Rectal smooth muscle tissue (tissue), 1 donor: ENCODE results near the gene CDRT15L2.
"Not testable (repeated sequence)": the region's sequence is repeated elsewhere in the genome, so short reads cannot be mapped to it uniquely, and the experiment has no call there.

Experiments
- H3K27ac ChIP-seq: one replicate; pipeline ENCODE4 v1.7.0; 2013; ENCODE audit warnings: low read depth, low read length, inconsistent platforms
- H3K27me3 ChIP-seq: one replicate; pipeline ENCODE4 v1.7.0; 2013; ENCODE audit warnings: low read length; ENCODE audit not compliant: control insufficient read depth, insufficient read depth
- H3K36me3 ChIP-seq: one replicate; pipeline ENCODE4 v1.7.0; 2013; ENCODE audit warnings: low read length; ENCODE audit not compliant: control insufficient read depth, insufficient read depth
- H3K4me1 ChIP-seq: one replicate; pipeline ENCODE4 v1.7.0; 2013; ENCODE audit warnings: low read length; ENCODE audit not compliant: control insufficient read depth, insufficient read depth
- H3K4me3 ChIP-seq: one replicate; pipeline ENCODE4 v1.7.0; 2013; ENCODE audit warnings: low read length
- H3K9ac ChIP-seq: one replicate; pipeline ENCODE4 v1.7.0; 2013; ENCODE audit warnings: low read length

Gene CDRT15L2

DNA sequence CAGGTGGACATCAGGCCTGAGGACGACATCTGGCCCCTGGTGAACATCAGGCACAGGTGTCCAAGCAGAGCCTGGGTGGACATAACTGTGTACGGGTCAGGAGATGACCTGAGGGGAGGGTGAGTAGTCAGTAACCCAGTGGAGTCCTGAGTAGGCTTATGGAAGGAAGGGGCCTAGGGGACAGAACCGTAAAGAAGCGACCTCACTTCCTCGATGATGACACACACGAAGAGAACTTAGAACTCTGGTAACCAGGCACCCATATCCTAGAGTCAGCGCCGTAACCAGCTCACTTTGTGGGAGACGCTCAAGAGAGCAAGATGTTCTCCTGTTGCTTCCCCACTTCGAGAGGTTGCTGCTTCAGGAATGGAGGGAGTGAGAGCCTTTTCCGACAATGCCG, at the start of gene CDRT15L2:
Gene CDRT15L2 (plus strand): TSS at position 301 of the 400 bp plus-strand sequence. CDS start 20 bp downstream, at position 321.
- H3K36me3 ChIP-seq, H3K4me3 ChIP-seq, H3K27ac ChIP-seq, H3K4me1 ChIP-seq, H3K27me3 ChIP-seq, H3K9ac ChIP-seq: not testable (repeated sequence)

DNA sequence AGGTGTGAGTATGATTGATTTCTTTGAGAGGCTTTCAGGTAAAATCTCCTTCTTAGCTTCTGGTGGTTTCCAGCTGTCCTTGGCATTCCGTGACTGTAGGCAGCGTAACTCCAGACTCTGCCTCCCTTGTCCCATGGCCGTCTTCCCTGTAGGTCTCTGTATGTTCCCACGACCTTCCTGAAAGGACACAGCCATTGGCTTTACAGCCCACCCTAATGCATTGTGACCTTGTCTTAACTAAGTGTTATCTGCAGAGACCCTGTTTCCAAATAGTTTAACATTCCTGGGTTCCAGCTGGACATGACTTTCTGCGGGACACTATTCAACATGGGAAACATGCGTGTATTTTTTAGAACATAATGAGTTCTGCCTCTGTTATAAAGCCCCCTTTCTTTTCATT, 49.4 kb upstream of the CDRT15L2 start:
- not testable (repeated sequence) for H3K36me3 ChIP-seq, H3K27me3 ChIP-seq, H3K9ac ChIP-seq, H3K4me1 ChIP-seq, H3K27ac ChIP-seq, H3K4me3 ChIP-seq

DNA sequence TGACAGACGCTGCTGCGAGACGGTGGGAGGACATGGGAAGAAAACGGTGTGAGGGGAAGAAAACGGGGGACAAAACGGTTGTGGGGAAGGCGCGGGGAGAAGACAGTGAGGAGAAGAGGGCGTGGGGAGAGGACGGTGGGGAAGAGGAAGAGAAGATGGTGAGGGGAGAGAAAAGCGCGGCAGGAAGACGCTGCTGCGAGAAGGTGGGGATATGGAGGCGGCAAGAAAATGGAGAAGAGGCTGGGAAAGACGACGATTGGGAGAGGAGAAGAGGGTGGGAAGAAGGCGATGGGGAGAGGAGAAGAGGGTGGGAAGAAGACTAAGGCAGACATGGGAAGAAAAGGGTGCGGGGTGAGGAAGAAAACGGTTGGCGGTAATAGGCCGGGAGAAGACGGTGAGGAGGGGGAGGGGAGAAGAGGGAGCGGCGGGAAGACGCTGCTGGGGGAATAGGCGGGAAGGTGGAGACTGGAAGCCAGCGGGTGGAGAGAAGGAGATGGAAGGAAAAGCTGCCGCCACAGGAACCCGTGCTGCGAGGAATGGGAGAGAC, 46.9 kb upstream of the CDRT15L2 start:
- Histone ChIP-seq H3K4me3 (peak overlapping the region; percentile 57), H3K27ac (peak overlapping the region; percentile 15)
- not testable (repeated sequence) for H3K27me3 ChIP-seq, H3K9ac ChIP-seq, H3K36me3 ChIP-seq, H3K4me1 ChIP-seq

- H3K9ac ChIP-seq, H3K27ac ChIP-seq, H3K27me3 ChIP-seq, H3K36me3 ChIP-seq, H3K4me1 ChIP-seq: not testable (repeated sequence)
- H3K4me3 ChIP-seq, result peak overlapping the region; percentile 52
Measured at GRCh38 chr17:20533206-20533605, 46.3 kb upstream of the CDRT15L2 start.

- H3K36me3 ChIP-seq, H3K4me1 ChIP-seq, H3K27ac ChIP-seq, H3K9ac ChIP-seq, H3K4me3 ChIP-seq, H3K27me3 ChIP-seq: not testable (repeated sequence)
Measured at GRCh38 chr17:20534711-20535550, 44.6 kb upstream of the CDRT15L2 start.

DNA sequence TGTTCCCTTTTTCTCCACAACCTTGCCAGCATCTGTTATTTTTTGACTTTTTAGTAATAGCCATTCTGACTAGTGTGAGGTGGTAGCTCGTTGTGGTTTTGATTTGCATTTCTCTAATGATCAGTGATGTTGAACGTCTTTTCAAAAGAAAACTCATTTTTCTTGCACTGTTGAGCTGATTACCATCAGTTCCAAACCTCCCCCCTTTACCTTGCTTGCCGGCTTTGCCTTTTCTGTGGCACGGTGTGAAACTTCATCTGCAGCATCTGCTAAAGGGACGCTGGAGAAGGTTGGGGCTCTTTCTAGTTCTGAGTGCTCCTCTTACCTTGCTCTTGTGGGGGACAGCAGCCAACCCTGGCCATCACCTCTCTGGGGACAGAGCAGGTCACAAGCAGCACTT, 39.1 kb upstream of the CDRT15L2 start:
- H3K27me3 ChIP-seq, H3K27ac ChIP-seq, H3K9ac ChIP-seq, H3K4me1 ChIP-seq, H3K36me3 ChIP-seq, H3K4me3 ChIP-seq: not testable (repeated sequence)

GRCh38 chr17:20540865-20541264, 38.7 kb upstream of the CDRT15L2 start:
- H3K9ac ChIP-seq, H3K4me1 ChIP-seq: not testable (repeated sequence)

DNA sequence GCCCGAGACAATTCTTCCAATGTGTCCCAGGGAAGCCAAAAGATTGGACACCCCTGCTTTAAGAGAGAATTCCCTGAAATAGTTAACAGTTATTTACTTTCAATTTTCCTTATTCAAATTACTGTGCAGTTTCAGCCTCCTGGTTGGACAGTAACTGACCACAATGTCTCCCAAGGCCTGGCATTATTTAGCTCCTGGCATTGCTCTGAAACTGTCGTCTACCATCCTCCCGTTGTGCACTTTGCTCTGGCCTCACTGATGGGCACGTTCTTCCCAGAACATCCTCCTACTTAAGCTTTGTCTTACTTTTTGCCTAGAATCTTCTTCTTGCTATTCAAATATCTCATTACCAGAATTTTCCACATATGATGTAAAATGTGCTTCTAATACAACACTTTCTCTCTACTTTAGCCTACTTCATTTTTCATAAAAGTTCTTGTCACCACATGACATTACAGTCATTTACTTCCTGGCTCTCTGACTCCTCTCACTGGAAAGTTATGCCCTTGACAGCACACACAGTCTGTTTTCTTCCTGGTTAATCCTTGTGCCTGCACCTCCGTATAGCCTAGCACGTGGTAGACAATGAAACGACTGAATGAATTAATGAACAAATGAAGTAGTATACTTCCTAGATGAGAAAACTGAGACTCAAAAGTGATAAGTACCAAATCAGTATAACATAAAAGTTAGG, 37.5 kb upstream of the CDRT15L2 start:
- not testable (repeated sequence) for H3K4me3 ChIP-seq, H3K9ac ChIP-seq, H3K36me3 ChIP-seq, H3K27me3 ChIP-seq, H3K27ac ChIP-seq, H3K4me1 ChIP-seq

More at GRCh38 chr17:20540865-20541264, 38.7 kb upstream of the CDRT15L2 start:
- H3K27me3 ChIP-seq, H3K36me3 ChIP-seq, H3K27ac ChIP-seq, H3K4me3 ChIP-seq: not testable (repeated sequence)

DNA sequence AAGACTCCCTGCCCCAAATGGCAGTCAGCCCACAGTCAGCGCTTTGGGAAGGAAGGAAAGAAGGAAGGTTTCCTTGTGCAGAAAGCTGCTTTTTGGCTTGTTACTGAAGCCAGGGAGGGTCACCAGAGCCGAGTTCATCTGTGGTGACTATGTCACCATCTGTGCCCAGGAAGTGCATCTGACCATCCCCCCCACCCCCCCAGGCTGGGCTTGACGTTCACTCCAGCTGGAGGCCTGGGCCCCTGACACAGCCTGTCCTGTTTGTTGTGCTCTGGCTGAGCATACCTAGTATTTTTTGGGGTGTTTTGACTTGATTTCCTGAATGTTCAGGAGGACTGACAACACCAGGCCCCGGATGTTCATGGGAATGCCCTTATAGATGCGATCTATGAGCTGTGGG, 31.6 kb upstream of the CDRT15L2 start:
- H3K9ac ChIP-seq, H3K4me1 ChIP-seq, H3K27ac ChIP-seq, H3K36me3 ChIP-seq, H3K27me3 ChIP-seq, H3K4me3 ChIP-seq: not testable (repeated sequence)

DNA sequence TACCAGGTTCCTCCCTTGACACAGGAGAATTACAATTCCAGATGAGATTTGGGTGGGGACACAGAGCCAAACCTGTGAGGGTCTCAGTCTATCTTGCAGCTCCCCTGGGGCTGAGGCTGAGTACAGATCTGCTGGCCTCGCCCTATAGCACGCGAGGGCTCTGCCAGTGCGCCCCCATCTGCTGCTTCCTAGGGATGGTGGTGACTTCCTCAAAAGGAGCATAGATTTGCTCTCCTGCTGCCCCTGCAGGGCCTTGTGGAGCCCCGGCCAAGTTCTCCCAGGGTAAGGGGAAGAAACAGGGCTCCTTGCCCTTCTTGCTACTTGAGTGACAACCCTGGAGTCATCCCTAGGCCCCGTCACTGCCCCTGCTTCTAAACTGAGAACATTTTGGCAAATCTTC, 26.6 kb upstream of the CDRT15L2 start:
- not testable (repeated sequence) for H3K27me3 ChIP-seq, H3K9ac ChIP-seq, H3K27ac ChIP-seq, H3K36me3 ChIP-seq, H3K4me3 ChIP-seq, H3K4me1 ChIP-seq

DNA sequence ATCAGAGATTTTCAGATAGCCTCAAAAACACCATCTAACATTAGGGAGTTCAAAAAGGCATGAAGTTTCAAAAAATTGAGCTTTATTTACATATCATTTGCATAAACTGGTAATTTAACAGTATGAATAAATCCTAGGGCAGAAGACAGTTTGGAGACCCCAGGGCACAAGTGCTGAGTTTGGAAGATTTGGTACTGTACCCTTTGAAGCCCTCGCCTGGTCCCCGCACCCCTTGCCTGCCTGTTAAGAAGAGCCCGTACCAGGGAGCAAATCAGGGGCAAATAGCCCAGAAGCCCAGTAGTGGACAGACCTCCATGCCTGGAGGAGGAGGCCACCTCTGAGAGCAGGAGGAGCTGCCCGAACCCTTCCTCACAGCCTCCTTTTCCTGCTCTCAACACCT, 24.8 kb upstream of the CDRT15L2 start:
- H3K27ac ChIP-seq, H3K36me3 ChIP-seq, H3K27me3 ChIP-seq, H3K4me3 ChIP-seq, H3K9ac ChIP-seq, H3K4me1 ChIP-seq: not testable (repeated sequence)

DNA sequence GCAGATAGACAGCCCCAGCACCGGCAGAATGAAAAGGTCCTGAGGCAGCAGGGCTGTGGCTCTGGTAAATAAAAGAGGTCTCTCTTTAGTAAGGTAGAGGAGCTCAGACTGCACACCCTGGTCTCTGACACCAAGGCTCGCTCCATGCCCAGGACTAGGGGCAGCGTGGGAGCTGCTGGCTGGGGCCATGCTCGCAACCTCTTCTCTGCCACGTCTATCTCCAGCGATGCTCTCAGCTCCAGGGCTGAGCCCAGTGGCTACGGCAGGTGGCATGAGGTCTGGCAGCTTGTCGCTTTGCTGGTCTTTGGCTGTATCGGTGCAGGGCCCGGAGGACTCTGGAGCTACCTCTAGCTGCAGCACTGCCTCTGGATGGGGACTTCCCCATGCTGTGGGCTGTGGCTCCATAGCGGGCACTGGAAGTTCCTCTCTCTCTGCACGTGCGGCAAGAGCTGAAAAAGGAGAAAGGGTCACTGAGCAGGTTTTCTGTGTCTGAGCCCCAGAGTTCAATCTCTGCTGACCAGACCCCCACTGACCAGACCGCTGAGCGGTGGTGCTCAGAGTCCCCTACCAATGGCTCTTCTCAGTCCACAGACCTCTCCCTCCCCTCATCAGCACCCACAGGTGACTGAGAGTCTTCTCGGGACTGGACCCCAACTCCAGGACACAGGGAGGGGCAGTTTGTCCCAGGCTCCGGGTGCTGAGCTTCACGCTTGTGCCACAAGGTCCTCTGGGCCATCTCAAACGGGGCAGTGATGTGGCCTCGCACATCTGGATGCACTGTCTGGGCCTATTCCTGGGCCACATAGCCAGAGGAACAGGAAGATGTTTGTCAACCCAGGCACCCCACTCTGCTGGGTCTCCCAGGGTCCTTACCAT, 24.2 kb upstream of the CDRT15L2 start:
- H3K4me3 ChIP-seq, H3K27ac ChIP-seq, H3K36me3 ChIP-seq, H3K4me1 ChIP-seq, H3K27me3 ChIP-seq, H3K9ac ChIP-seq: not testable (repeated sequence)
